Left kidney (tissue), 2 donors: ENCODE data around the gene TFDP2. TPM values are rescaled to one million over a fixed set of nuclear protein-coding genes. Genes with fewer than 3 reads are reported as not detected.
"Not testable (repeated sequence)": the region's sequence is repeated elsewhere in the genome, so short reads cannot be mapped to it uniquely, and the experiment has no call there.

ENCODE experiments used
- DNase-seq: peaks from one replicate; pipeline ENCODE4 v3.0.0-alpha.2; 2013
- polyA plus RNA-seq: library from polyadenylated mRNA; unstranded; fragments of 120-200 nt; gene quantifications from one replicate; pipeline ENCODE4 v1.2.1, GENCODE V29; 2013; ENCODE audit not compliant: insufficient read length

TFDP2 gene
- polyA plus RNA-seq, 1 donor: 112 TPM

GRCh38 chr3:142077155-142077858 is 72.0 kb downstream of the TFDP2 start:
- no peak for DNase-seq

- DNase-seq: not testable (repeated sequence)
Measured at GRCh38 chr3:142075656-142076055, 73.7 kb downstream of the TFDP2 start.

GRCh38 chr3:142072816-142073215 is 76.5 kb downstream of the TFDP2 start:
- no peak for DNase-seq

- no peak for DNase-seq
Measured at GRCh38 chr3:142065932-142066331, 83.4 kb downstream of the TFDP2 start.

GRCh38 chr3:142065344-142065743 is 84.0 kb downstream of the TFDP2 start:
- no peak for DNase-seq

- no peak for DNase-seq
Measured at GRCh38 chr3:142064454-142064853, 84.9 kb downstream of the TFDP2 start.

- DNase-seq: no peak
Measured at GRCh38 chr3:142057331-142057725, 92.0 kb downstream of the TFDP2 start.

GRCh38 chr3:142056656-142057330 is 92.6 kb downstream of the TFDP2 start:
- DNase-seq: no peak

- DNase-seq: no peak
Measured at GRCh38 chr3:142053835-142054234, 95.5 kb downstream of the TFDP2 start.

GRCh38 chr3:142053244-142053643 is 96.1 kb downstream of the TFDP2 start:
- DNase-seq: no peak

- no peak for DNase-seq
Measured at GRCh38 chr3:142051351-142051750, 98.0 kb downstream of the TFDP2 start.

GRCh38 chr3:142047021-142047369 is 102.3 kb downstream of the TFDP2 start:
- DNase-seq: no peak

- no peak for DNase-seq
Measured at GRCh38 chr3:142046320-142047020, 102.9 kb downstream of the TFDP2 start.

GRCh38 chr3:142040941-142041491 is 108.3 kb downstream of the TFDP2 start:
- DNase-seq: no peak

GRCh38 chr3:142035308-142035922 is 113.9 kb downstream of the TFDP2 start:
- DNase-seq: no peak

GRCh38 chr3:142033292-142033691 is 116.1 kb downstream of the TFDP2 start:
- DNase-seq: no peak

GRCh38 chr3:142031575-142031974 is 117.8 kb downstream of the TFDP2 start:
- no peak for DNase-seq

- no peak for DNase-seq
Measured at GRCh38 chr3:142029791-142030190, 119.6 kb downstream of the TFDP2 start.

GRCh38 chr3:142029052-142029642 is 120.2 kb downstream of the TFDP2 start:
- no peak for DNase-seq

- peak; percentile 88 for DNase-seq
Measured at GRCh38 chr3:142028243-142028777, 121.0 kb downstream of the TFDP2 start.

GRCh38 chr3:142027735-142028134 is 121.6 kb downstream of the TFDP2 start:
- DNase-seq: peak; percentile 42

GRCh38 chr3:142027300-142027699 is 122.0 kb downstream of the TFDP2 start:
- peak; percentile 19 for DNase-seq
